Hepatocyte (in vitro differentiated cells): ENCODE measurements around the gene TAS1R2.

Experiments used
- EZH2 ChIP-seq: fragments of 200-600 bp; sonication (generic); IDR thresholded peaks from 2 replicates; pipeline ENCODE4 v1.6.1; 2016; ENCODE audit warnings: antibody characterized with exemption, mild to moderate bottlenecking, borderline replicate concordance
- EZH2phosphoT487 ChIP-seq: fragments of 200-600 bp; sonication (generic); IDR thresholded peaks from one replicate; pipeline ENCODE4 v1.6.1; 2018; ENCODE audit warnings: antibody characterized with exemption, mild to moderate bottlenecking, low read depth, moderate library complexity; ENCODE audit not compliant: unreplicated experiment, severe bottlenecking
- TF ChIP-seq, protein P1 (sequence below): fragments of 200-600 bp; sonication (generic); IDR thresholded peaks from 2 replicates; pipeline ENCODE4 v1.5.1; 2016; ENCODE audit warnings: antibody characterized with exemption, mild to moderate bottlenecking; ENCODE audit not compliant: poor library complexity

DNA sequence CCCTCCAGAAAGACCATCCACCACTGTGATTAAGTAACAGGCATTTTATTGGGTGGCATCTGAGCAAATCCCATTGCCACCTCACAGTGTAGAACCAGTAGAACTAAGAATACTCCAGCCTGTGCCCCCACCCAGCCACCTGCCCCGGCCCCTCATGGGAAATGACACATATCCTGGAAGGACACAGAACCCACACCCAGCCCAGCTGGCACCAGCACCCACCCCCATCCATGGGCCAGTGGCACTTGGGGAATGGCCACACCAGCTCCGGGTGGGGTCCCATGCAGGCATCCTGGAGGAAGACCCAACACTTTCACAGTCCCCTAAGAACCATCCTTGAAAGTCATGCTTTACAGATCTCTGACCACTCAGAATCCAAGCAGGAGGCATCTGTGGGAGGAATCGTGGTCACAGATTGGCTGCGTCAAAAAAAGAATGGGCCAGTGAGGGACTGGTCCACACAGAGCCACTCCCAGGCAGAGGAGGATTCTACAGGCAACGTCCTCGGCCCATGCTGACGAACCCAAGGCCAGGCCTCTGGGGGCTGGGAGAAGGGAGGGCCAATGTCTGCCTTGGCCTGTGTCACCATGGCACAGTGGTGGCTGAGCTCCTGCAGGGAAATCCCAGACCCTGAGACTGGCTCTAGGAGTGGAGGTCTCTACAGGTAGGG lies 12.1 kb upstream of the TAS1R2 start:
- TF ChIP-seq, protein P1, sequence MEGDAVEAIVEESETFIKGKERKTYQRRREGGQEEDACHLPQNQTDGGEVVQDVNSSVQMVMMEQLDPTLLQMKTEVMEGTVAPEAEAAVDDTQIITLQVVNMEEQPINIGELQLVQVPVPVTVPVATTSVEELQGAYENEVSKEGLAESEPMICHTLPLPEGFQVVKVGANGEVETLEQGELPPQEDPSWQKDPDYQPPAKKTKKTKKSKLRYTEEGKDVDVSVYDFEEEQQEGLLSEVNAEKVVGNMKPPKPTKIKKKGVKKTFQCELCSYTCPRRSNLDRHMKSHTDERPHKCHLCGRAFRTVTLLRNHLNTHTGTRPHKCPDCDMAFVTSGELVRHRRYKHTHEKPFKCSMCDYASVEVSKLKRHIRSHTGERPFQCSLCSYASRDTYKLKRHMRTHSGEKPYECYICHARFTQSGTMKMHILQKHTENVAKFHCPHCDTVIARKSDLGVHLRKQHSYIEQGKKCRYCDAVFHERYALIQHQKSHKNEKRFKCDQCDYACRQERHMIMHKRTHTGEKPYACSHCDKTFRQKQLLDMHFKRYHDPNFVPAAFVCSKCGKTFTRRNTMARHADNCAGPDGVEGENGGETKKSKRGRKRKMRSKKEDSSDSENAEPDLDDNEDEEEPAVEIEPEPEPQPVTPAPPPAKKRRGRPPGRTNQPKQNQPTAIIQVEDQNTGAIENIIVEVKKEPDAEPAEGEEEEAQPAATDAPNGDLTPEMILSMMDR = no peak
- no peak for TF ChIP-seq EZH2phosphoT487
- TF ChIP-seq EZH2 = no peak
